HepG2 (cell line): ENCODE results near the gene ANKRD31. TPM values are rescaled to one million over a fixed set of nuclear protein-coding genes. Genes with fewer than 3 reads are reported as not detected.

Experiments
- ATAC-seq: fragments of 200-7000 bp; cut with Tn5 transposase; 3 replicates; pipeline ENCODE4 v1.9.1; 2020; ENCODE audit warnings: mild to moderate bottlenecking, moderate library complexity
- BruUV-seq: library from RNA; stranded (reverse); fragments of 400-500 nt; replicated peaks from 2 replicates; lab custom pipeline; 2021; lab: Mats Ljungman, UMichigan
- CTCF ChIA-PET: fragments of 300-600 bp; formaldehyde crosslinking; extraction: SDS; loops from one replicate; lab custom pipeline; 2021; ENCODE audit warnings: low total read pairs, inconsistent platforms, low intra/inter-chr PET ratio; lab: Yijun Ruan, JAX
- POLR2A ChIA-PET: fragments of 350-600 bp; sonication (Branson Sonifier 250); formaldehyde crosslinking; loops from one replicate; lab custom pipeline; 2020; ENCODE audit warnings: antibody characterized with exemption, inconsistent platforms; lab: Yijun Ruan, JAX
- DNase-seq: peaks from one replicate; pipeline ENCODE4 v3.0.0-alpha.2; 2015; ENCODE audit warnings: low spot score
- FAIRE-seq: peaks from 3 replicates; lab custom pipeline; 2011; peaks lifted over from hg19 to GRCh38; lab: Jason Lieb, UNC
- H2AFZ ChIP-seq: one replicate; pipeline ENCODE4 v1.6.1; 2011; ENCODE audit warnings: low read length, inconsistent platforms
- H3K27ac ChIP-seq: fragments of 300-600 bp; 3 replicates; pipeline ENCODE4 v1.8.0; 2011; ENCODE audit warnings: mixed run types, mild to moderate bottlenecking, mixed read lengths, low read length, inconsistent platforms; ENCODE audit not compliant: insufficient read depth; ENCODE audit errors: extremely low read length
- H3K27me3 ChIP-seq, 2 experiments: fragments of 200-600 bp in 1 of 2; 2 replicates in 1 of 2; 3 replicates in 1 of 2; pipeline versions ENCODE4 v1.6.0 to v1.8.0; 2011; ENCODE audit warnings: low read length in 2 of 2, mild to moderate bottlenecking in 2 of 2, moderate library complexity in 2 of 2, inconsistent platforms in 1 of 2; ENCODE audit not compliant: insufficient read depth in 2 of 2, control insufficient read depth in 1 of 2
- H3K36me3 ChIP-seq, 2 experiments: fragments of 200-600 bp in 1 of 2; replicated peaks in 1 of 2; 2 replicates in 1 of 2; 3 replicates in 1 of 2; pipeline versions ENCODE4 v1.5.1 to v1.8.0; 2011; ENCODE audit warnings: low read length in 2 of 2, inconsistent platforms in 1 of 2; ENCODE audit not compliant: insufficient read depth in 2 of 2, control insufficient read depth in 1 of 2
- H3K4me1 ChIP-seq: 2 replicates; pipeline ENCODE4 v1.5.1; 2012; ENCODE audit warnings: low read length, inconsistent platforms; ENCODE audit not compliant: insufficient read depth
- H3K4me2 ChIP-seq: 2 replicates; pipeline ENCODE4 v1.6.0; 2011; ENCODE audit warnings: low read depth, low read length, inconsistent platforms
- H3K4me3 ChIP-seq, 3 experiments: fragments of 200-600 bp in 1 of 3; sonication (generic), shearing (Covaris generic) in 1 of 3; replicated peaks in 1 of 3; 2 replicates each; pipeline ENCODE4 v1.5.1; 2011 to 2016; ENCODE audit warnings: low read length in 3 of 3, inconsistent platforms in 2 of 3, low read depth in 2 of 3, mild to moderate bottlenecking in 2 of 3, control low read depth in 1 of 3, mixed read lengths in 1 of 3; ENCODE audit not compliant: insufficient read depth in 1 of 3
- H3K79me2 ChIP-seq: one replicate; pipeline ENCODE4 v1.6.1; 2011; ENCODE audit warnings: low read length, inconsistent platforms; ENCODE audit not compliant: insufficient read depth
- H3K9ac ChIP-seq: 2 replicates; pipeline ENCODE4 v1.6.0; 2011; ENCODE audit warnings: mild to moderate bottlenecking, low read depth, low read length, inconsistent platforms; ENCODE audit not compliant: insufficient read depth
- H3K9me3 ChIP-seq: 2 replicates; pipeline ENCODE4 v1.5.1; 2012; ENCODE audit warnings: mild to moderate bottlenecking, low read length
- H4K20me1 ChIP-seq: 2 replicates; pipeline ENCODE4 v1.6.0; 2011; ENCODE audit warnings: inconsistent platforms, mild to moderate bottlenecking, low read length, moderate library complexity; ENCODE audit not compliant: insufficient read depth
- AHDC1 ChIP-seq: sonication (generic); formaldehyde crosslinking; IDR thresholded peaks from 2 replicates; pipeline ENCODE4 v1.5.1; 2020; ENCODE audit warnings: mild to moderate bottlenecking, missing genetic modification reagents, borderline replicate concordance
- CEBPB ChIP-seq: IDR thresholded peaks from 2 replicates; pipeline ENCODE4 v1.6.1; 2011; ENCODE audit warnings: low read depth, low read length, improper control_type of control experiment, borderline replicate concordance
- THAP8 ChIP-seq: sonication (generic); formaldehyde crosslinking; IDR thresholded peaks from 2 replicates; pipeline ENCODE4 v1.5.1; 2020; ENCODE audit warnings: missing genetic modification reagents, mild to moderate bottlenecking, borderline replicate concordance
- WGBS: methylation state at CpG from one replicate; pipeline ENCODE4 v1.1.6; 2017; ENCODE audit warnings: low lambda C conversion rate; 5-methylcytosine and 5-hydroxymethylcytosine counted together
- in situ Hi-C: cut with HindIII; loops from 2 replicates; pipeline ENCODE4 v1.10.0; 2017; ENCODE audit warnings: low pct_unique_long_range_greater_than_20kb; ENCODE audit not compliant: extremely low pct_ligation_motif_present
- intact Hi-C: fragments of 100-400 bp; cut with micrococcal nuclease; formaldehyde crosslinking; loops from one replicate; pipeline ENCODE4 v1.10.0; 2022; ENCODE audit not compliant: unreplicated experiment
- polyA plus RNA-seq, 8 experiments: library from polyadenylated mRNA; depleted of rRNA in 3 of 8; stranded (reverse) in 7 of 8; unstranded in 1 of 8; fragments of >200 nt; fragmentation: Illumina TruSeq in 4 of 8; extraction: Trizol in 4 of 8; gene quantifications; 2 replicates each; pipeline versions ENCODE4 v1.2.1 to v1.2.3, GENCODE V29; 2011 to 2016; ENCODE audit warnings: low read depth in 4 of 8, missing spikeins in 1 of 8, mixed read lengths in 1 of 8; ENCODE audit not compliant: insufficient read depth in 1 of 8
- total RNA-seq, 5 experiments: library from RNA; depleted of rRNA; stranded (reverse); fragments of >200 nt; fragmentation: Illumina TruSeq; extraction: Trizol; gene quantifications; 2 replicates each; pipeline ENCODE4 v1.2.3, GENCODE V29; 2016; ENCODE audit warnings: low read depth in 1 of 5

ANKRD31 gene
- total and polyA plus RNA-seq, 2 of the 13 experiments (the other 11 are each of a cell fraction or from before 2014, with no cell fraction given): 0.01 to 0.09 TPM

GRCh38 chr5:75031366-75031765, 205.3 kb downstream of the ANKRD31 start:
- no peak overlapping the region for H2AFZ ChIP-seq
- no peaks in the 10 kb centered on the region; a peak in 1 of 5 replicates for H3K27me3 ChIP-seq
- H4K20me1 ChIP-seq: no peaks in the 10 kb centered on the region
- no peak overlapping the region for H3K4me2 ChIP-seq
- POLR2A ChIA-PET: no interaction called here
- H3K4me3 ChIP-seq: no peak overlapping the region
- CTCF ChIA-PET: no interaction called here
- no peaks in the 10 kb centered on the region for H3K9me3 ChIP-seq
- 55% methylated on average over 3 of the region's 3 CpGs for WGBS
- no peak overlapping the region for H3K9ac ChIP-seq
- no TSS peak for BruUV-seq
- H3K79me2 ChIP-seq: no peaks in the 10 kb centered on the region
- H3K27ac ChIP-seq: no peak overlapping the region
- H3K4me1 ChIP-seq: no peaks in the 10 kb centered on the region
- ATAC-seq (no peak), DNase-seq (no peak), FAIRE-seq (no peak)
- TF ChIP-seq AHDC1 (CRISPR knock-in tag) (no peak), THAP8 (no peak), CEBPB (no peak)
- in situ Hi-C loops: no loop called here
- H3K36me3 ChIP-seq: no peaks in the 10 kb centered on the region
- intact Hi-C loops: no loop called here
